GM19351 (cell line): Measurements from ENCODE around the gene RAVER1.
"Not testable (repeated sequence)": the region's sequence is repeated elsewhere in the genome, so short reads cannot be mapped to it uniquely, and the experiment has no call there.

Experiments used
- ATAC-seq: cut with Tn5 transposase; IDR thresholded peaks from one replicate; pipeline ENCODE4 v1.9.1; 2021; ENCODE audit warnings: mild to moderate bottlenecking, moderate library complexity; ENCODE audit not compliant: unreplicated experiment

The RAVER1 gene

DNA sequence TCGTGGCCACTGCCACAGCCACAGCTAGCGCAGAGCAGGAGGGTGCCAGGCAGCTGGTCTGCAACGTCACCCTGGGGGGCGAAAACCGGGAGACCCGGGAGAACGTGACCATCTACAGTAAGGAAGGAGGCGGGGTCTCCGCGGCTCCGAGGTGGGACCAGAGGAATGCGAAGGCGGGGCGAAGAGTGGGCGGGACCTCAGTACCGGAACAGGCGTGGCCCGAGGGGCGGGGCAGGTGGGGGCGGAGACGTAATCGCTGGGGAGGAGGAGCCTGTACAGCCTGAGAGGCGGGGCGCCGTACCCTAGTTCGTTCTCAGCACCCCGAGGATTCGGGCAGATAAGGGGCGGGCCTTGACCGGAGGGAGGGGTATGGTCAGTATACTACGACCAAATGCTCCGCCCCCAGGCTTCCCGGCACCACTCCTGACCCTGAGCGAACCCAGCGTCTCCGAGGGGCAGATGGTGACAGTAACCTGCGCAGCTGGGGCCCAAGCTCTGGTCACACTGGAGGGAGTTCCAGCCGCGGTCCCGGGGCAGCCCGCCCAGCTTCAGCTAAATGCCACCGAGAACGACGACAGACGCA, 41.0 kb downstream of the RAVER1 start:
- peak; percentile 60 for ATAC-seq

DNA sequence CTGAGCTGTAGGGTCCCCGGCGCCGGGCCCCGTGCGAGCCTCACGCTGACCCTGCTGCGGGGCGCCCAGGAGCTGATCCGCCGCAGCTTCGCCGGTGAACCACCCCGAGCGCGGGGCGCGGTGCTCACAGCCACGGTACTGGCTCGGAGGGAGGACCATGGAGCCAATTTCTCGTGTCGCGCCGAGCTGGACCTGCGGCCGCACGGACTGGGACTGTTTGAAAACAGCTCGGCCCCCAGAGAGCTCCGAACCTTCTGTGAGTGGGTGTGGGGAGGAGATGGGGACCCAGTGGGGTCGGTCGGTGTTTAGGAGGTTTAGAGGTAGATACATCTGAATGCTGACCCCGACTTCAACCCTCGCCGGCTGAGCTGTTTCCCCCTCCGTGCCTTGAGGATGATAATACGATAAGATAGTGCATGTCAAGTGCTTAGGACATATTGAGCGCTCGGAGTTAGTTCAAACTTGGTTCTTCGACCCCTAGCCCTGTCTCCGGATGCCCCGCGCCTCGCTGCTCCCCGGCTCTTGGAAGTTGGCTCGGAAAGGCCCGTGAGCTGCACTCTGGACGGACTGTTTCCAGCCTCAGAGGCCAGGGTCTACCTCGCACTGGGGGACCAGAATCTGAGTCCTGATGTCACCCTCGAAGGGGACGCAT, 41.6 kb downstream of the RAVER1 start:
- no peak for ATAC-seq

DNA sequence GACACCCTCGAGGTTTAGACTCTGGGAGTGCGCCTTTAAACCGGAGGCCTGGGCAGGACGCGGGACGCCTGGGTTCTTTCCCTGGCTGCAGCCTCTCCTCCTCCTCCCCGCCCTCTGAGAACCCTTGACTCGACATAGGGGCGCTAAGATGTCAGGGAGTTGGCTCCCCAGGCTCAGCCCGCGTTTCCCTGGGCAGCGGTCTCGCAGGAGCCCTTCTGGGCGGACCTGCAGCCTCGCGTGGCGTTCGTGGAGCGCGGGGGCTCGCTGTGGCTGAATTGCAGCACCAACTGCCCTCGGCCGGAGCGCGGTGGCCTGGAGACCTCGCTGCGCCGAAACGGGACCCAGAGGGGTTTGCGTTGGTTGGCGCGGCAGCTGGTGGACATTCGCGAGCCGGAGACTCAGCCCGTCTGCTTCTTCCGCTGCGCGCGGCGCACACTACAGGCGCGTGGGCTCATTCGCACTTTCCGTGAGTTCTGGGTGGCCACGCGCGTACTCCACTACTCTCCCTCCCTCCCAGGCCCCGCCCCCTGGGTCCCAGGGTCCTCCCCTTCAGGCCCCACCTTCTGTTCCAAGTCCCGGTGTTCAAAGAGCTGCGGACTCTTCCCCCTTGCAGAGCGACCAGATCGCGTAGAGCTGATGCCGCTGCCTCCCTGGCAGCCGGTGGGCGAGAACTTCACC, 42.3 kb downstream of the RAVER1 start:
- ATAC-seq = no peak

DNA sequence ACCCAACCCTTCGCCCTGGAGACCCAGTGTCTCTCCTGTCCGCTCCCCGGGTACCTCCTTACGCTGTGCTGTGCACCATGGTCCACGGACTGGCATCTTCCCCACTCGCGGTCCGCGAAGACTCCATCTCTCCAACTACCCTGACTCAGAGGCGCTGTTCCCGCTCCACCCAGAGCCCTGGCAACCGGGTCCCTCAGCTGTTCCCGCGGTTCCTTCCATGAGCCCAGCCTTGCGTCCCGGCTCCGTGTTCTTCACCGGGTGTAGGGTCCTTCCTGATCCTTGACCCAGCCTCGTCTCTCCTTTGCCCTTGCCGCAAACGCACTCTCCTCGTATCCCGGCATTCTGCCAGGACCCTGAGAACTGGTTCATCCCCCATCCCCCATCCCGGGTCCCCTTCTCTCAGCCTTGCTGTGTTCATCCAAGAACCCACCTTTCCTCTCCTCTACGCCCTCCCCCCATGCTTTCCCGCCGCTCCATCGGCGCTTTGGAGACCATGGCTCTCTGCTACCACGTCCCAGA, 42.9 kb downstream of the RAVER1 start:
- ATAC-seq = no peak

DNA sequence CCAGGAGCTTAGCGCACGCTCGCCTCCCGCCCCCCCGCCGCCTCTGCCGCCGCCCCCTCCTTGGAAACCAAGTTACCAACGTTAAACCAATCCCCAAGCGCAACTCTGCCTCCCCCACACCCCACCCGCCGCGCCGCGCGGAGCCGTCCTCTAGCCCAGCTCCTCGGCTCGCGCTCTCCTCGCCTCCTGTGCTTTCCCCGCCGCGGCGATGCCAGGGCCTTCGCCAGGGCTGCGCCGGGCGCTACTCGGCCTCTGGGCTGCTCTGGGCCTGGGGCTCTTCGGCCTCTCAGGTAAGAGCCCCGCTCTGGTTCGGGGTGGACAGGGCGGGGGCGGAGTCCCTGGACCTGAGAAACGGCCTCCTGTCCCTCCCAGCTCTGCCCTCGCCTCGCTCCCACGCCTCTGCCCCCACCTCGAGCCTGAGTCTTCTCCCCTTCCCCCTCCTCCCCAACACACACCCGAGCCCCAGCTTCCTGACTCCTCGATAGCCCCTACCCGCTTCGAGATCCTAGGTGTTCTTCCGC, 43.4 kb downstream of the RAVER1 start, which contains the start of gene ICAM5:
ICAM5 (plus strand) TSS at position 117 of the 521 bp plus-strand sequence; CDS start at position 209, 92 bp downstream.
- no peak for ATAC-seq

DNA sequence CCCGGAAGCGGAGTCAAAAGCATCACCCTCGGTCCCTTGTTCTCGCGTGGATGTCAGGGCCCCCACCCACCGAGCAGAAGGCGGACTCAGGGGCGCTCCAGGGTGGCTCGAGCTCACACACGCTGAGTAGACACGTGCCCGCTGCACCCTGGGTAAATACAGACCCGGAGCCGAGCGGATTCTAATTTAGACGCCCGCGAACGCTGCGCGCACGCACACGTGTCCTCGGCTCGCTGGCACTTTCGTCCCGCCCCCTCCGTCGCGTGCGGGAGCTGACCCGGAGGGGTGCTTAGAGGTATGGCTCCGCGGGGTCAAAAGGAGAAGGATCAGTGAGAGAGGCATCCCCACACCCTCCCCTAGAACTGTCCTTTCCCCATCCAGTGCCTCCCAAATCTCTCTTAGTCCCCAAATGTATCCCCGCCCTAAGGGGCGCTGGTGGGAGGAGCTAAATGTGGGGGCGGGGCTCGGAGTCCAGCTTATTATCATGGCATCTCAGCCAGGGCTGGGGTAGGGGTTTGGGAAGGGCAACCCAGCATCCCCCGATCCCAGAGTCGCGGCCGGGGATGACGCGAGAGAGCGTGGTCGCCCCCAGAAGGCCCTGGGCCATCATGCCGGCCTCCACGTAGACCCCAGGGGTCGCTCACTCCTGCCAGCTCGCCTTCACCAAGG, 44.0 kb downstream of the RAVER1 start:
- no peak for ATAC-seq

DNA sequence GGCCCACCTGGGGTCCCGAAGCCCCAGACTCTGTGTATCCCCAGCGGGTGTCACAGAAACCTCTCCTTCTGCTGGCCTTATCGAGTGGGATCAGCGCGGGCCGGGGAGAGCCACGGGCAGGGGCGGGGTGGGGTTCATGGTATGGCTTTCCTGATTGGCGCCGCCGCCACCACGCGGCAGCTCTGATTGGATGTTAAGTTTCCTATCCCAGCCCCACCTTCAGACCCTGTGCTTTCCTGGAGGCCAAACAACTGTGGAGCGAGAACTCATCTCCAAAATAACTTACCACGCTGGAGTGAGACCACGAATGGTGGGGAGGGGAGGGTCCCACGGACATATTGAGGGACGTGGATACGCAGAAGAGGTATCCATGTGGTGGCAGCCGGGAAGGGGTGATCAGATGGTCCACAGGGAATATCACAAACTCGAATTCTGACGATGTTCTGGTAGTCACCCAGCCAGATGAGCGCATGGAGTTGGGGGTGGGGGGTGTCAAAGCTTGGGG, 44.6 kb downstream of the RAVER1 start:
- ATAC-seq = no peak

DNA sequence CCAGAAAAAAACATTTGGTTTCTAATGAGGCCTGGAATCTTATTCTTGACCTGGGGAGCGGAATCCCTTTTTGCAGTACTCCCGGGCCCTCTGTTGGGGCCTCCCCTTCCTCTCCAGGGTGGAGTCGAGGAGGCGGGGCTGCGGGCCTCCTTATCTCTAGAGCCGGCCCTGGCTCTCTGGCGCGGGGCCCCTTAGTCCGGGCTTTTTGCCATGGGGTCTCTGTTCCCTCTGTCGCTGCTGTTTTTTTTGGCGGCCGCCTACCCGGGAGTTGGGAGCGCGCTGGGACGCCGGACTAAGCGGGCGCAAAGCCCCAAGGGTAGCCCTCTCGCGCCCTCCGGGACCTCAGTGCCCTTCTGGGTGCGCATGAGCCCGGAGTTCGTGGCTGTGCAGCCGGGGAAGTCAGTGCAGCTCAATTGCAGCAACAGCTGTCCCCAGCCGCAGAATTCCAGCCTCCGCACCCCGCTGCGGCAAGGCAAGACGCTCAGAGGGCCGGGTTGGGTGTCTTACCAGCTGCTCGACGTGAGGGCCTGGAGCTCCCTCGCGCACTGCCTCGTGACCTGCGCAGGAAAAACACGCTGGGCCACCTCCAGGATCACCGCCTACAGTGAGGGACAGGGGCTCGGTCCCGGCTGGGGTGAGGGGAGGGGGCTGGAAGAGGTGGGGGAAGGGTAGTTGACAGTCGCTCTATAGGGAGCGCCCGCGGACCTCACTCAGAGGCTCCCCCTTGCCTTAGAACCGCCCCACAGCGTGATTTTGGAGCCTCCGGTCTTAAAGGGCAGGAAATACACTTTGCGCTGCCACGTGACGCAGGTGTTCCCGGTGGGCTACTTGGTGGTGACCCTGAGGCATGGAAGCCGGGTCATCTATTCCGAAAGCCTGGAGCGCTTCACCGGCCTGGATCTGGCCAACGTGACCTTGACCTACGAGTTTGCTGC, 46.3 kb downstream of the RAVER1 start, which contains the start of gene ICAM4:
ICAM4 (plus strand) TSS at position 153 of the 935 bp plus-strand sequence; CDS start at position 211, 58 bp downstream.
- no peak for ATAC-seq

DNA sequence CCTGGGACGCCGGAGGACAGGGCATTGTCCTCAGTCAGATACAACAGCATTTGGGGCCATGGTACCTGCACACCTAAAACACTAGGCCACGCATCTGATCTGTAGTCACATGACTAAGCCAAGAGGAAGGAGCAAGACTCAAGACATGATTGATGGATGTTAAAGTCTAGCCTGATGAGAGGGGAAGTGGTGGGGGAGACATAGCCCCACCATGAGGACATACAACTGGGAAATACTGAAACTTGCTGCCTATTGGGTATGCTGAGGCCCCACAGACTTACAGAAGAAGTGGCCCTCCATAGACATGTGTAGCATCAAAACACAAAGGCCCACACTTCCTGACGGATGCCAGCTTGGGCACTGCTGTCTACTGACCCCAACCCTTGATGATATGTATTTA, 47.9 kb downstream of the RAVER1 start:
- ATAC-seq = no peak

DNA sequence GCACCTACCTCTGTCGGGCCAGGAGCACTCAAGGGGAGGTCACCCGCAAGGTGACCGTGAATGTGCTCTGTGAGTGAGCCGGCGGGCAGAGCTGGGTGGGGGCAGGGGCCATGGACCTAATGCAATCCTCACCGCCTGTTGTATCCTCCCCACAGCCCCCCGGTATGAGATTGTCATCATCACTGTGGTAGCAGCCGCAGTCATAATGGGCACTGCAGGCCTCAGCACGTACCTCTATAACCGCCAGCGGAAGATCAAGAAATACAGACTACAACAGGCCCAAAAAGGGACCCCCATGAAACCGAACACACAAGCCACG, 48.4 kb downstream of the RAVER1 start:
- ATAC-seq = no peak

DNA sequence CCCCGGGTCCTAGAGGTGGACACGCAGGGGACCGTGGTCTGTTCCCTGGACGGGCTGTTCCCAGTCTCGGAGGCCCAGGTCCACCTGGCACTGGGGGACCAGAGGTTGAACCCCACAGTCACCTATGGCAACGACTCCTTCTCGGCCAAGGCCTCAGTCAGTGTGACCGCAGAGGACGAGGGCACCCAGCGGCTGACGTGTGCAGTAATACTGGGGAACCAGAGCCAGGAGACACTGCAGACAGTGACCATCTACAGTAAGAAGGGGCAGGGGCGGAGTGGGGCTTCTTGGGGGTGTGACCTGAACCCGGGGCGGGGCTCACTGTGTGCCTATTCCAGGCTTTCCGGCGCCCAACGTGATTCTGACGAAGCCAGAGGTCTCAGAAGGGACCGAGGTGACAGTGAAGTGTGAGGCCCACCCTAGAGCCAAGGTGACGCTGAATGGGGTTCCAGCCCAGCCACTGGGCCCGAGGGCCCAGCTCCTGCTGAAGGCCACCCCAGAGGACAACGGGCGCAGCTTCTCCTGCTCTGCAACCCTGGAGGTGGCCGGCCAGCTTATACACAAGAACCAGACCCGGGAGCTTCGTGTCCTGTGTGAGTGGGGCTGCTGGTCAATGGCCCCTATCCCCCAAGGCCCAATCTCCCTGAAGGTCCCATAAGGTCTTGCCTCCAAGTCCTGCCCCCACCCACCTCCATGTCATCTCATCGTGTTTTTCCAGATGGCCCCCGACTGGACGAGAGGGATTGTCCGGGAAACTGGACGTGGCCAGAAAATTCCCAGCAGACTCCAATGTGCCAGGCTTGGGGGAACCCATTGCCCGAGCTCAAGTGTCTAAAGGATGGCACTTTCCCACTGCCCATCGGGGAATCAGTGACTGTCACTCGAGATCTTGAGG, 49.0 kb downstream of the RAVER1 start:
- no peak for ATAC-seq

DNA sequence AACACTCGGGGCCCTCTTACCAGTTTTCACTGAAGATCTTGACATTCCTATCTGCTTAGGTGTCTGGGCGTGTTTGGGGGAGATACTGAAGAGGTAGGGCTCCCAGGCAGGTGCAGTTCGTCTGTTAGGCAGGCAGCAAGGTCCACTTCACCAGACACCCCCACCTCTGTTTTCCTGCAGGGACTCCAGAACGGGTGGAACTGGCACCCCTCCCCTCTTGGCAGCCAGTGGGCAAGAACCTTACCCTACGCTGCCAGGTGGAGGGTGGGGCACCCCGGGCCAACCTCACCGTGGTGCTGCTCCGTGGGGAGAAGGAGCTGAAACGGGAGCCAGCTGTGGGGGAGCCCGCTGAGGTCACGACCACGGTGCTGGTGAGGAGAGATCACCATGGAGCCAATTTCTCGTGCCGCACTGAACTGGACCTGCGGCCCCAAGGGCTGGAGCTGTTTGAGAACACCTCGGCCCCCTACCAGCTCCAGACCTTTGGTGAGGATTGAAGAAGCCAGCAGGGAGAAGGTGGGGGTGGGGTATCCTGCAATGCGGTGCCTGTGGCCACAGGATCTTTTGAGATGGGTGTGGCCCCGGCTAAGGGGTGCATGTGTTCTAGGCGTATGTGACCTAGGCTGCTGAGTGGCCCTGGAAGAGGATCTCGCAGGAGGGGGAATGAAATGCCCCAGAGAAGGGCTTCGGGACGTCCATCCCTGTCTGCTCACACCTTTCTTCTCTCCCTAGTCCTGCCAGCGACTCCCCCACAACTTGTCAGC, 49.8 kb downstream of the RAVER1 start:
- ATAC-seq = no peak

DNA sequence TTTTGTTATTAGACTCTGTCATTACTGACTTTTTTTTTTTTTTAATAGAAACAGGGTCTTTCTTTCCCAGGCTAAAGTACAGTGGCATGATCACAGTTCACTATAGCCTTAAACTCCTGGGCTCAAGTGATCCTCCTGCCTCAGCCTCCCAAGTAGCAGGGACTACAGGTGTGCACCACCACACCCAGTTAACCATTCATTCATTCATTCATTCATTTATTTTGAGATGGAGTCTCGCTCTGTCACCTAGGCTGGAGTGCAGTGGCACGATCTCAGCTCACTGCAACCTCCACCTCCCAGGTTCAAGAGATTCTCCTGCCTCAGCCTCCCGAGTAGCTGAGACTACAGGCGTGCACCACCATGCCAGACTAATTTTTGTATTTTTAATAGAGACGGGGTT, 51.3 kb downstream of the RAVER1 start:
- ATAC-seq = not testable (repeated sequence)

DNA sequence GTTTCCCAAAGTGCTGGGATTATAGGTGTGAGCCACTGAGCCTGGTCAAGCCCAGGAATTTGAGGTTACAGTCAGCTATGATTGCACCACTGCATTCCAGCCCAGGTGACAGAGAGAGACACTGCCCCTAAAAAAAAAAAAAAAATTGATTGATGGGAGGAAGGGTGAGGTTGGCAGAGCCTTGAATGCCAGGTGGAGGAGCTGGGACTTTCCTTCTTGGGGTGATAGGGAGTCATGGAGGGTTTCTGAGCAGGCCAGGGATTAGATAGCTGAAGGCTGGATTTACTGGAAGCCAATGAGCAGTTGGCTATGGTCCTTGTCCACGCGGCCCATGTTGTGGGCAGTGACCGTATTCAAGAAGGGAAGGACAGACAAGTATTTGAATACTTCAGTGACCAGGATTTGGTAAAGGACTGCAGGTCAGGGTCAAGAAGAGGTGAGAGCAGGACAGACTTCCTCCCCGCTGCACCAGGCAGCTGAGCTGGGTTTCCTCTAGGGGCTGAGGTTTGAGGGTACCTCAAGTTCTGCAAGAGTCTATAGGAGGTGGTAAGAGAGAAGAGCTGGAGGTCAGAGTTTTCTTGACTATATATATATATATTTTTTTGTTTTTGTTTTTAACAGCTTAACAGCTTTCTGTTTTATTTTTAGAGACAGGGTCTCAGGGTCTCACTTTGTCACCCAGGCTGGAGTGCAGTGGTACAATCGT, 53.4 kb downstream of the RAVER1 start:
- no peak for ATAC-seq

DNA sequence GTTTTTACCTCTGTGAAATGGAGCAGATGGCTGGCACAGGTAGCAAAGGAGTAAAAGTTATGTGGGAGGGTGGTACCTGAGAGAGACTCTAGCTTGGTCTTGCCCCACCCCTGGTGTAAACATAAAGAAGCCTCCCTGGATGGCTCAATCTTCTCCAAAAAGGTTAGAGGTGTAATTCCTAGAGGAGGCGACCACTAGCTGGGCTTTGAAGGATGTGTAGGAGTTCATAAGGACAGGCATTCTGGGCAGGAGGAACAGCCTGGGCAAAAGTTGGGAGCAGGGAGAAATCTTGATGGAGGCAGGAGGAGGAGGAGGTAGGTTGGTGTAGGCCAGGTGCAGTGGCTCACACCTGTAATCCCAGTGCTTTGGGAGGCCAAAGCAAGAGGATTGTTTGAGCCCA, 54.4 kb downstream of the RAVER1 start:
- no peak for ATAC-seq

DNA sequence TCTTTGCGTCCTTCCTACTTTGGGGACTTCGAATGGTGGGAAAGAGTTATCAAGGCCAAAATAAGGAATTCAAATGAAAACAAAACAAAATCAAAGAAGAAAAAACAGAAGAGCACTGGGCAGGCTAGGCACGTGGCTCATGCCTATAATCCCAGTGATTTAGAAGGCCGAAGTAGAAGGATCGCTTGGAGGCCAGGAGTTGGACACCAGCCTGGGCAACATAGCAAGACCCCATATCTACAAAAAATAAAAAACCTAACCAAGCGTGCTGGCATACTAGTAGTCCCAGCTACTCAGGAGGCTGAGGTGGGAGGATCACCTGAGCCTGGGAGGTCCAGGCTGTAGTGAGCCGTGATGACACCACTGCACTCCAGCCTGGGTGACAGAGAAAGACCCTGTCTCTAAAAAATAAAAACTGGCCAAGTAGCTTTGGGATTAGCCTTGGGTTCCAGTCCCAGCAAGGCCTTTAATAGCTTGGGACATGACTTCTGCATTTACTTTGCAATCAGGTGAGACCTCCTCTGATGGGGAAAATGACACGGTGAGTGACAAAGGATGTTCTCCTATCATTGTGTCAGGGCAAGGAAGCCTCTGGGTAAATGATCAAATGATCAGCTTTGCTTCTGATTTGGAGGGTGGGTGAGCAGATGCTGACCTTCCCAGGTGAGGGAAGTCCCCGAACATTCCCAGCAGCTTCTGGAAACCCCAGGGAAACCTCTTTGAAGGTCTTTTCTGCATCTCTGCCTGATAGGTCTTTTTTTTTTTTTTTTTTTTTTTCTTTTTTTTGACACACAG, 55.3 kb downstream of the RAVER1 start:
- ATAC-seq = no peak

DNA sequence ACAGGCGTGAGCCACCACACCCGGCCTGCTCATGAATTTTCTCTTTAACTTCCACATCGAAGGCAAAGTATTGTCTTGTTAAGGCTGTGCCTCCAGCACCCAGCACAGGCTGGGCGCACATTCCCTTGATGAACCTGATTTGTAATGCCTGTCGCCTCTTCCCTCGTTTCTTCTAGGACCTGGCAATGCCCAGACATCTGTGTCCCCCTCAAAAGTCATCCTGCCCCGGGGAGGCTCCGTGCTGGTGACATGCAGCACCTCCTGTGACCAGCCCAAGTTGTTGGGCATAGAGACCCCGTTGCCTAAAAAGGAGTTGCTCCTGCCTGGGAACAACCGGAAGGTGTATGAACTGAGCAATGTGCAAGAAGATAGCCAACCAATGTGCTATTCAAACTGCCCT, 58.7 kb downstream of the RAVER1 start:
- ATAC-seq = no peak
